ENCODE measurements around the gene DIAPH2.

DIAPH2 gene

GRCh38 chrX:96687776-96688175, 3.1 kb downstream of the DIAPH2 start:
- Histone ChIP-seq H3K9ac (ENCODE audit: low read depth, low read length, poor library complexity, severe bottlenecking) (no peak overlapping the region), H3K9me3 (ENCODE audit: insufficient read depth, low read depth, low read length) (no peaks in the 10 kb centered on the region), H3K4me3 (ENCODE audit: low read length, poor library complexity, severe bottlenecking) (no peak overlapping the region), H4K20me1 (ENCODE audit: insufficient read depth, low read length, poor library complexity, severe bottlenecking) (no peaks in the 10 kb centered on the region), H2AFZ (ENCODE audit: low read length) (no peak overlapping the region), H3K4me1 (ENCODE audit: insufficient read depth, low read length, poor library complexity, severe bottlenecking) (no peaks in the 10 kb centered on the region), H3K9me2 (replicated peaks; ENCODE audit: low read depth, low read length) (no peaks in the 10 kb centered on the region), H3K27me3 (ENCODE audit: insufficient read depth, low read length, poor library complexity, severe bottlenecking) (no peaks in the 10 kb centered on the region), H3K79me2 (ENCODE audit: insufficient read depth, low read length) (no peaks in the 10 kb centered on the region), H3K4me2 (ENCODE audit: low read depth, low read length, poor library complexity, severe bottlenecking) (no peak overlapping the region), H3K36me3 (ENCODE audit: insufficient read depth, low read length) (no peaks in the 10 kb centered on the region), H3F3A (ENCODE audit: low read depth) (no peaks in the 10 kb centered on the region)
- TF ChIP-seq, protein P1, sequence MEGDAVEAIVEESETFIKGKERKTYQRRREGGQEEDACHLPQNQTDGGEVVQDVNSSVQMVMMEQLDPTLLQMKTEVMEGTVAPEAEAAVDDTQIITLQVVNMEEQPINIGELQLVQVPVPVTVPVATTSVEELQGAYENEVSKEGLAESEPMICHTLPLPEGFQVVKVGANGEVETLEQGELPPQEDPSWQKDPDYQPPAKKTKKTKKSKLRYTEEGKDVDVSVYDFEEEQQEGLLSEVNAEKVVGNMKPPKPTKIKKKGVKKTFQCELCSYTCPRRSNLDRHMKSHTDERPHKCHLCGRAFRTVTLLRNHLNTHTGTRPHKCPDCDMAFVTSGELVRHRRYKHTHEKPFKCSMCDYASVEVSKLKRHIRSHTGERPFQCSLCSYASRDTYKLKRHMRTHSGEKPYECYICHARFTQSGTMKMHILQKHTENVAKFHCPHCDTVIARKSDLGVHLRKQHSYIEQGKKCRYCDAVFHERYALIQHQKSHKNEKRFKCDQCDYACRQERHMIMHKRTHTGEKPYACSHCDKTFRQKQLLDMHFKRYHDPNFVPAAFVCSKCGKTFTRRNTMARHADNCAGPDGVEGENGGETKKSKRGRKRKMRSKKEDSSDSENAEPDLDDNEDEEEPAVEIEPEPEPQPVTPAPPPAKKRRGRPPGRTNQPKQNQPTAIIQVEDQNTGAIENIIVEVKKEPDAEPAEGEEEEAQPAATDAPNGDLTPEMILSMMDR (conservative IDR thresholded peaks at IDR 0.05; ENCODE audit: low read length), result no peak
- TF ChIP-seq EZH2phosphoT487 (IDR thresholded peaks at IDR 0.05; ENCODE audit: borderline replicate concordance), result no peak

DNA sequence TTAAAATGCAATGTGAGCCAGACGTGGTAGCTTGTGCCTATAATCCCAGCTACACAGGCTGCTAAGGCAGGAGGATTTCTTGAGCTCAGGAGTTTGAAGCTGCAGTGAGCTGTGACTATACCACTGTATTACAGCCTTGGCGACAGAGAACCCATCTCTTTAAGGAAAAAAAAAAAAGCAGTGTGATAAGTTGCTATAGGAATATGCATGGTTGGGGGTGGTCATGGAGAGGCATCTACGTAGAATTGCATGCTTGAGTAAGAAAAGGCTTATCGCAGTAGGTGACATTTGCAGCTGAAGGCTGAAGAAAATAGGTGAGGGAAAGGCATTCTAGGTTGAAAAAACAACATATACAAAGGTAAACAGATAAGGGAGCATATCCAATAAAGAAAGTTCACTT, 4.1 kb downstream of the DIAPH2 start:
- Histone ChIP-seq H3K4me2 (ENCODE audit: low read depth, low read length, poor library complexity, severe bottlenecking) (no peak overlapping the region), H3K9me2 (replicated peaks; ENCODE audit: low read depth, low read length) (no peaks in the 10 kb centered on the region), H3K9ac (ENCODE audit: low read depth, low read length, poor library complexity, severe bottlenecking) (no peak overlapping the region), H3F3A (ENCODE audit: low read depth) (no peaks in the 10 kb centered on the region), H3K9me3 (ENCODE audit: insufficient read depth, low read depth, low read length) (no peaks in the 10 kb centered on the region), H4K20me1 (ENCODE audit: insufficient read depth, low read length, poor library complexity, severe bottlenecking) (no peaks in the 10 kb centered on the region), H2AFZ (ENCODE audit: low read length) (no peak overlapping the region), H3K27me3 (ENCODE audit: insufficient read depth, low read length, poor library complexity, severe bottlenecking) (no peaks in the 10 kb centered on the region), H3K4me3 (ENCODE audit: low read length, poor library complexity, severe bottlenecking) (no peak overlapping the region), H3K4me1 (ENCODE audit: insufficient read depth, low read length, poor library complexity, severe bottlenecking) (no peaks in the 10 kb centered on the region), H3K36me3 (ENCODE audit: insufficient read depth, low read length) (no peaks in the 10 kb centered on the region), H3K79me2 (ENCODE audit: insufficient read depth, low read length) (no peaks in the 10 kb centered on the region)
- TF ChIP-seq EZH2phosphoT487 (IDR thresholded peaks at IDR 0.05; ENCODE audit: borderline replicate concordance), result no peak
- TF ChIP-seq, protein P1 (conservative IDR thresholded peaks at IDR 0.05; ENCODE audit: low read length), result no peak

DNA sequence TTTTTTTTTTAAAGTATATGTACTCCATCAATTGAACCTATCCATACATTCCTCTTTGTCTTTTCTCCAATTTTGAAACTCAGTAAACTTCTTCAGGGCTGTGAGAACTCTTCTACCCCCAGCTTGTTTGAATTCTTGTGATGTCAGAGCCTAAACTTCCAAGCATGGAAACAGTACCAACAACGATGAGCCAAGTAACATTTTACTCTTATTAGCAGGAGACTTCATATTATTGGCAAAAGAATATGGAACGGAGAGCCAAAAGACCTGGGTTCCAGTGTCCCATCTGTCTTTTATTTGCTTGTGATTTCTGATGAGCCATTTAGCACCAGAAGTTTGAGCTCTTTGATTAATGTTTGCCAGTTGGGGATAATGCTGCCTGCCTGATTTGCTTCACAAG, 5.3 kb downstream of the DIAPH2 start:
- H2AFZ ChIP-seq (ENCODE audit: low read length), result no peak overlapping the region
- H3K9me2 ChIP-seq (replicated peaks; ENCODE audit: low read depth, low read length), result no peaks in the 10 kb centered on the region
- no peaks in the 10 kb centered on the region for H3K4me1 ChIP-seq (ENCODE audit: insufficient read depth, low read length, poor library complexity, severe bottlenecking)
- H3K4me3 ChIP-seq (ENCODE audit: low read length, poor library complexity, severe bottlenecking), result no peak overlapping the region
- no peaks in the 10 kb centered on the region for H3K36me3 ChIP-seq (ENCODE audit: insufficient read depth, low read length)
- no peaks in the 10 kb centered on the region for H4K20me1 ChIP-seq (ENCODE audit: insufficient read depth, low read length, poor library complexity, severe bottlenecking)
- no peaks in the 10 kb centered on the region for H3F3A ChIP-seq (ENCODE audit: low read depth)
- no peaks in the 10 kb centered on the region for H3K79me2 ChIP-seq (ENCODE audit: insufficient read depth, low read length)
- no peaks in the 10 kb centered on the region for H3K27me3 ChIP-seq (ENCODE audit: insufficient read depth, low read length, poor library complexity, severe bottlenecking)
- H3K4me2 ChIP-seq (ENCODE audit: low read depth, low read length, poor library complexity, severe bottlenecking), result no peak overlapping the region
- H3K9ac ChIP-seq (ENCODE audit: low read depth, low read length, poor library complexity, severe bottlenecking), result no peak overlapping the region
- no peaks in the 10 kb centered on the region for H3K9me3 ChIP-seq (ENCODE audit: insufficient read depth, low read depth, low read length)
- TF ChIP-seq, protein P1 (conservative IDR thresholded peaks at IDR 0.05; ENCODE audit: low read length), result no peak
- TF ChIP-seq EZH2phosphoT487 (IDR thresholded peaks at IDR 0.05; ENCODE audit: borderline replicate concordance), result no peak
